ENCODE results near the gene CRABP1.
A peak's percentile ranks its signal among the peaks of the same experiment; 100 is the strongest.

CRABP1 gene

DNA sequence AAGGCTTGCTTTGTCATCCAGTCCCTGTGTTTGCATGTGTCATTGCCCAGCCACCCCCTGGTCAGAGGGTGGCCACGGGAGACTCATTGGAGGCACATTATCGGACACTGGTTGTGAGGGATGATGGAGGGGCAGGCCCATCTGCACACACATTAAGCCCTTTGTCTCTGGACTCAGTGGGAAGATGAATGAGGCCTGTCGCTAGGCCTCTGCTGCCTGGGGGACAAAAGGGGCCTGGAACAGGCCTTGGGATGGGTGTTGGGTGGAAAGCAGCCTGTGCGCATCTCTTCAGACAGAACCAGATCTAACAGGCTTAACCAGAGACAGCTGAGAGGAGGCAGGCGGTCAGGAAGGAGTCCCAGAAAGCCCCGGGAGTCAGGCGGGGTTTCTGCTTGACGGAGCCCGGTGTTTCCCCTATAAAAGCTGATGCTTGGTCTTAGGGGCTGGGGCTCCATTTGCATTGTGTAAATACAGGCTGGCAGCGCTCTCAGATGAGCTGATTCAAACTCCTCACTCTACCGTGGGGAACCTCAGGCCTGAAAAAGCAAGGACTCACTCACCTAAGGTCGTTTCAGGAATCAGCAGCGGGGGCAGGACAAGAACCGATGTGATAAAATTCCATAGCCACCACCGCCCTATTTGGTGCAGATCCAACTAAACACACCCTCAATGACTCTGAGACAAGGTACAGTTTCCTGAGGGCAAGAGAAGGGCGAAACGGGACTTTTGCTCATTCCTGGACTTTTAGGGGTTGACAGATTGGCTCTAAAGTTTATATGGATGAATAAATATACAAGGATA lies 23.7 kb upstream of the CRABP1 start:
- DNase-seq: peak in 53 of 56 donors; percentile 11 to 90 (median 66)

DNA sequence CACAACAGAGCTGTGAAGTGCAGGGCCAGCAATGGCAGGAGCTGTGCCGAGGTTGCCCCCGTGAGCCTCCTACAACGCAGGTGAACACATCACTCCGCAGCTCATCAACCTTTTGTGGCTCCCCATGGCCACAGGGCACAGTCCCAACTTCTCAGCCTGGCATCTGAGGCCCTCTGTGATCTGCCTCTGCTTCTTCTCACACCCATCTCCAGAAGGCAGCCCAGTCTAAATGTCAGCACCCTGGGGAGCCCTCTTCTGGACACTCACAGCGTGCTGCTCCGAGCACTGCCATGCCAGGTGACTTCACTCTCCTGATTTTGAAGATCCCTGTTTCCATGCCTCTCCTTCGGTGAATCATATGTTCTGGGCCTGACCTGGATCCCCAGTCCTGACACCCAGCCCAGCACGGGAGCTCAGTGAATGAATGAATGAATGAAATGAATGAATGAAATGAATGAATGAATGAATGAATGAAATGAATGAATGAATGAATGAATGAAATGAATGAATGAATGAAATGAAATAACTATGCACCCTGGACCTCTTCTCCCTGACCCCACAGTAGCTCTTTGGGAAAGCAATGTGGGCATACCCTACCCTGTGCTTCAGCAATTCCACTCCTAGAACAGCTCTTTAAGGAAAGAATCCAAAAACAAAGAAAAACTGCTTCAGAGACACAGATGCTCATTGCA lies 22.9 kb upstream of the CRABP1 start:
- DNase-seq: peak in 2 of 56 donors; percentile 9 to 23

DNA sequence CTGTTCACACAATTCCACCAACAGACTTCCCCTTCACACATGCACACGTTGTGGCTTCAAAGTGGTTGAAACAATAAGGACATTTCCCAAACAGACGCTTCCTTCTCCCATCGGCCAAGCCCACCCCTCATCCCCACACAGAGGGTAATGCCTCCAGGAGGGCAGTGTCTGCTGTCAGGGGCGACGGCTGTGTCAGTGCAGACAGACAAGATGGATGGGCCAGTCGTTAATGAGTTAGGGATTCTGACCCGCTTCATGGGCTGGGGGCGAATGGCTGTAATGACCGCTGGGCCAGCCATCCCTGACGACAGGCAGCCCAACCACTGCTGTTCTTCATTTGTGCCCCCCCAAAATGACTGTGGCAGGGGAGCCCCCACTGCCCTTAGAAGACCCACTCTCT lies 20.6 kb upstream of the CRABP1 start:
- DNase-seq: no peak

DNA sequence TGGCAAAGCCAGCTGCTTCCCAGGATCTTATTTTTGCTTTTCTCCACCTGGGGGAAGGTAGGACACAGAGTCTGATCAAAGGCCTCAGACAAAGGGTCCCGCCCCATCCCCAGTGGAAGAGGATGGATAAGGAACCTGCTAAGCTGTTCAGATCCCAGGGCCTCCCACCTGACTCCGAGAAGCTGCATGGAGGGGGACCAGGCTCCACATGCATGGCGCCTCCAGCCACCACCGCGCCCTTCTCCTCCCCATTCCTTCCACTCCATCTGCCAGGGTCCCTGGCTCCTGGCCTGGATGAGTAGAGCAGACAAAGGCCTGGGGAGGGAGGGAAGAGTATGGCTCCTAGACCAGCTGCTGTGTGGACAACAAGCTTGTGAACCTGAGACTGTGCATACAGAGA lies 20.0 kb upstream of the CRABP1 start:
- DNase-seq: no peak

DNA sequence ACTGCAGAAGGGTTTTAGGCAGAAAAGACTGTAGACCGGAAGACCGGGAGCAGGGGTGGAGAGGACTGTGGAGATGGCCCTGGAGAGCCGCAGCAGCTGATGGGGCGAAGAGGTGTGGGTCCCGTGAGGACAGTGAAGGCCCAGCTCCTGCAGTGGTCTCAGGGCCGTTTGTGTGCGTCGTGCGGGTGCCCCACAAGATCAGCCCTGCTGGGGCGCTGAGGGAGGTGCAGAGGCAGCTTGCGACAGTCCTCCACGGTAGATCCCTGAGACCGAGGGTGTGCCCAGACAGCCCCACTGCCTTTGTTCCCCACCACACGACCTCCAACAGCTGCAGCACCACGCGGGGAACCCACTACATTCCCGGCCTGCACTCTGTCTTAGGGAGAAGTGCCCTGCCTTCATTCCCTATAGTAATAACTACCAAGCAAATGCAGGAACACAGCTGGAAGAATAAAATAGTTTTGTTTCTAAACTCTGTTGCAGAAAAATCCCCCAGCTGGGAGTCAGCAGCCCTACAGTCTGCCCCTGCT lies 19.0 kb upstream of the CRABP1 start:
- no peak for DNase-seq

DNA sequence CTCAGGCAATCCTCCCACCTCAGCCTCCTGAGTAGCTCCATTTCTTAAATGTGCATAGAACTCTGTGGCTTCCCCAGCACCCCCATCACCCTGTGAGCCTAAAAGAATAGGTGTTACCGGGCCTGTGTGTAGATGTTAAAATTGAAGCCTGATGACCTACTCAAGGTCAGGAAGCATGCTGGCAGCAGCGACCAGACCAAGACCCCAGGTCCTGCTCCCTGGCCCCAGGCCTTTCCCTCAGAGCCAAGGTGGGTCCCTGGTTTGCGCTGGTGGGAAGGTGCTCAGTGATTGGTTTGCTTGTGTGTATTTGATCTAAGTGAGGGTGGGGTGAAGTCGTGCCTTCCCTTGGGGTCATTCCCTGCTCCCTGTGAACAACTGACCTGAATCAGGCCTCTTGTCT lies 18.4 kb upstream of the CRABP1 start:
- DNase-seq: no peak

DNA sequence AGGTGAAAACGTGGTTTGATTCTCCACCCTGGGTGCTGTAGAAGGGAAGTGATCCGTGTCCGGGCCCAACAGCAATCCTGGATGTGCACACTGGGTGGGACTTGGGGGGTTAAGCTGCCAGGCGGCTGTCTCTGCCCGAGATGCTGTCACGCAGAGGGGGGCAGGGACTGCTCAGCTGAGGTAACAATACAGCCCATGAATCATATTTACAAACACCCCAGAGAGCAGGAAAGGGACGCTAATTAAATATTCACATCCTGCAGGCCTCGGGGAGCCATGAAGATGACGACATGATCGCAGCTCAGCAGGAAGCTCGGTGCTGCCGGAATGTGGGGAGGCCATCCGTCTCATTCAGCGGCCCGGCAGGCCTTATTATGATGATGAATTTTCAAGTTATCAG lies 17.9 kb upstream of the CRABP1 start:
- no peak for DNase-seq

DNA sequence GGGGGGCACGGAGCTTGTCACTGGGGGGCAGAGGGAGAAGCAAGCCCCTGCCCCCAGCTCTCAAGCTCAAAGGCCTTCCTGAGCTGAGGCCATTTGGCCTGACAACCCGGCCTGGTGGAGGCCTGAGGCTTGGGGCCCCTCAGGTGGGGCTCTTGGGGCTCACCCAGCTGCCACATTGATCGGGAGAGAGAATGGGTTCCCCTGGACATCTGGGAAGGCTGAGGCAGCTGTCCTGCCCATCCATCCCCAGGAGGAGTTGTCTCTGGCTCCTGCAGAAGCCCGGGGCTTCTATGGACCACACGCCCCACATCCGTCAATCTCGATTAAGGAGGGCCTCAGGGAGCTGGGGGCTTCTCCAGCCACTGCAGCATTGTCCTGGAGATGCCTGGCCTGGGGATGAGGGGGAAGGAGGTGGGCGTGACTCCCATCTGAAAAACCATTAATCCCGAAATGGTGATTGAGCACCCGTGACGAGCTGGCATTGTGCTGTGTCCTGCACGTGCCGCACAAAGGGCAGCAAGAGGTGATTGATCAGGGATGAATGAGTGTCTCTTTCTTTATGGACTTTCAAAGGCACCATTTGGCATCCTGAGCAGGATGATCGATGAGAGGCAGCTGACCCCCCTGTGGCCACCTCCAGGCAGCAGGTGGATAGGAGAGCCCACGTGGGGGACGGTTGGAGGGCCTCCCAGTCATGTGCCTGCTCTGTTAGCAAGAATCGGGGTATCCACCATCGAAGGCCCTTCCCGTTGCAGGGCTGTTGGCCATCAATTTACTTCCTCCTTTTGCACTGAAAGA lies 17.2 kb upstream of the CRABP1 start:
- no peak for DNase-seq

DNA sequence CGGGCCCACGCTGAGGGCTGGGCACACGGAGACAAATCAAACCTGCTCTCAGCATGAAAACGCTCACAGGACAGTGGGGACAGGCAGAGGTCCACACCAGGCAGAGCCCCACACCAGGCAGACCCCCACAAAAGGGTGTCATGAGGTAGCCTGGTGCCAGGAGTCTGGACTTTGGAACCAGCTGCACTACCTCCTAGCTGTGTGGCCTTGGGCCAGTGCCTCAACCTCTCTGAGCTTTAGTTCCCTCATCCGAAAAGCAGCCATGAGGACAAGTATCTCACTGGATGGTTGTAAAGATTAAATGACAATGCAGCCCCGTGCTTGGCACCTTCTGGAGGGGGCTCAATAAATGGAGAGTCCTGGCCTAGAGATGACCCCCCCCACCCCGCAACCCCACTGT lies 16.5 kb upstream of the CRABP1 start:
- no peak for DNase-seq

DNA sequence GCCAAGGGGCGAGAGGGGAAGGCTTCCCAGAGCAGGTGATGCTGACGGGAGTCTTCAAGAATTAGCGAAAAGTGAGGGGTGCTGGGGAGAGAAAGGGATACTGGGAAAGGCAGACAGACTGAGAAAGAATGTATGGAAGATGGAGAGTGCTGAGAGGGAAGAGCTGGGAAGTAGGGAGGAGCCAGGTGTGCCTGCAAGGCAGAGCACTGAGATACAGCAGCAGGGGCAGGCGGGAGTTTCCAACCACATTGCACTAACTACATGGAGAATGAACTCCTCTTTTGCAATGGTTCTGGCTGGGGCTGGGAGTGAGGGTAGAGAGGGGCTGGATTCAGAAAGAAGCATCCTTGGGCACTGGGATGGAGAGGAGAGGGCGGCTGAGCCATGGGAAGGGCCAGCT lies 16.0 kb upstream of the CRABP1 start:
- DNase-seq: no peak

DNA sequence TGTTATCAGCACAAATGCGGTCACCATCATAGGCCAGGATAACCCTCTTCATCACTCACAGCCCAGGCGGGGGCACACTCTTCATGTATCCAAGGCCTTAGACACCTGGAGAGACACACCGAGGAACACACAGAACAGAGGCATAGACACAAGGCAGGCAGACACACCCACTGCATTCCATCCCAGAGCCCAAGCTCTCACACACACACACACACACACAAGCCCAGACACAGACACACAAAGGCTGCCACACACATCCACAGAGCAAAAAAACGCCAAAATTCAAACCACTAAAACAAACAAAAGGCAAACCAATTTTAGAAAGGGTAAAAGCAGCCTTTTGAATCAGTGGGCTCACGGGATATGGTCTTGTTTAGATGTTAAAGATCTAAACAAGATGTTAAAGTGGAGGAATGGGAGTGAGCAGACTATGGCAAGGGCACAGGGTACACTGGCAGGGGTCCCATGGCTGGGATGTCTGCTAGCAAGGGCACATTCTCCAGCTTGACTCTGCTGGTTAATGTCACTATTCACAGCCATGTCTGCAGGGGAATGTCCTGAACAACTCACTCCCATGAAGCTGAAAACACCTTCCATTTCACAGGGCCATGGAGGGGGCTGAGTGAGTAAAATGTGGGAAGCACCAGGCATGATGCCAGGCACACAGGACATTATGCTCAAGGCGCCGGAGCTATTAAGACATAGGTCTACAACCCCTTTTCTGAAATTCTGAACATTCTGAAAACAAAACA lies 14.9 kb upstream of the CRABP1 start:
- no peak for DNase-seq

DNA sequence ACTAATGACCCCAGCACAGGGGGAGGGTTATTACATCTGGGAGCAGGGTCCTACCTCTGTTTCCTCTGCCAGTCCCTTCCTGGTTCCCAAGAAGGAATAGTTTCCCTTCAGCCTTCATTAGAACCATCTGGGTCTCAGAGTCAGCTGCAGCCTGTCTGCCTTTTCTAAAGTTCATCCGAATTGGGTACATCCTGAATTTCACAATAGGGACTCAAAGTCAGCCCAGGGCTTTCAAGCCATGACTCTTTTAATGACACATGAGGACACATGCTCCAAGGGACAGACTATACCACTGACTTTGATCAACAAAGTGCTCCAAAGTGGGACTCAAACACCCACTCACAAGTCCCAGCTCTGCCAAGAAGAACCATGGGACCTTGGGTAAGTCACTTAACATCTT lies 12.7 kb upstream of the CRABP1 start:
- no peak for DNase-seq

DNA sequence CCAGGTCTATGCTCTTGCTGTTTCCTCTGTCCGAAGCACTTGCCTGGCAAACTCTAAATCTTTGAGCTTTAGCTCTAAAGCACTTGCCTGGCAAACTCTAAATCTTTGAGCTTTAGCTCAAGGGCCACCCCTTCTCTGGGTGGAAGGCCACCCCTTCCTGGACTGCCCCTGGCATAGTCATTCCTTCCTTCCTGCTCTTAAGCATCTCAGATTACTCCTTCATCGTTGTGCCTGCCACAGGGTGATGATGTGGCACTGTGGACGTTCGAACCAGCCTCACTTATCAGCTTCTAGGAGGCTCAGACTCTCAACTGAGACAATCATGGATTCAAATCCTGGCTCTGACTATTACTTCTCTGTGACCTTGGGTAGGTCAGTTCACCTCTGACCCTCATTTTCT lies 10.5 kb upstream of the CRABP1 start:
- DNase-seq: no peak

DNA sequence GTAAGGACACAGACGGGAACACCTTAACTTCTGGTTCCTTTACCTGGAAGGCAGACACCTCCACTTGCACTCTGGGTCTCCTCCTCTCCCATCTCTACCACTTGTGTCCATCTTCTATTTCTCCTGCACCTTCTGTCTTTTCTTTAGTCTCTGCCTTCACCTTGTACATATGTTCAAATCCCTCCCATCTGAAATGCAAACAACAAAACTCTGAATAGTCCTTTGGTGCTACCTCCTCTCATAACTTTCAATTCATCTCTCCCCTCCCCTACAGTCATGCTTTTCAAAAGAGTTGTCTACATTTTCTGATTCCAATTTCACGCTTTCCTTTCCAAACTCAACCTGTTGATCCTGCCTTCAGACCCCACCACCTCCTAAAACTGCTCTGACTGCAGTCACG lies 5.3 kb upstream of the CRABP1 start:
- no peak for DNase-seq

DNA sequence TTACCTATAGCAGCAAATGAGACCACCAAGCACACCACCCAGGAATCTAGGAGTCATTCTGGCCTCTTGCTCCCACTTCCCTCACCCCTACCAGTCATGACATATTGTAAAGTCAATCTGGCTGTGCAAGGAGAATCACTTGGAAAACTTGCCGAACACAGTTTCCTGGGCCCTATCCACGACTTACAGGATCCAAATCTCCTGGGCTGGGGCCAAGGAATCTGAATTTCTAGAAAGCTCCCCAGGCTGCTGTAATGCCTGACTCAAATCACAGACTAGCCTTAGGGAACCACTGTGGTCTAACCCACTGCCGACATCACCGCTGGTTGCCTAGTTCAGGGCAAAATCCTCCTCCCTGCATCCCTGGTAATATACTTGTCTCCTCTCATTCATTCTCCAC lies 4.2 kb upstream of the CRABP1 start:
- DNase-seq: no peak

DNA sequence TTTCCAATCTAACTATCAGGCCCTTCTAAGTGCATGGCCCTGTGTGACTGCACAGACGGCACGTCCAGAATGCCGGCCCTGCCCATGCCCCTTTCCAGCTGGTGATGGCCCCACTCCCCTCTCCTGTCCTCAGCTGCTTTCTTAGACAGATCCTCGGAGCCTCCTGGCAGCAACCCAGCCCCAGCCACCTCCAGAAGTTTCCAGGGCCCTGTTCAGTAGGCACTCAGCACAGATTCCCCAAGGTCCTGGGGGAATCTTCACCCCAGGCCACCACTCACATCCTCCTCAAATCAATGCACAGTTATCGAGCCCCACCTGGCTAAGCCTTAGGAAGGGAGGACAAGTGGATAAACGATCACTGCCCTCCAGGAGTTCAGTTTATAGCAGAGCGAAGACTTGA lies 1.4 kb upstream of the CRABP1 start:
- DNase-seq: no peak

DNA sequence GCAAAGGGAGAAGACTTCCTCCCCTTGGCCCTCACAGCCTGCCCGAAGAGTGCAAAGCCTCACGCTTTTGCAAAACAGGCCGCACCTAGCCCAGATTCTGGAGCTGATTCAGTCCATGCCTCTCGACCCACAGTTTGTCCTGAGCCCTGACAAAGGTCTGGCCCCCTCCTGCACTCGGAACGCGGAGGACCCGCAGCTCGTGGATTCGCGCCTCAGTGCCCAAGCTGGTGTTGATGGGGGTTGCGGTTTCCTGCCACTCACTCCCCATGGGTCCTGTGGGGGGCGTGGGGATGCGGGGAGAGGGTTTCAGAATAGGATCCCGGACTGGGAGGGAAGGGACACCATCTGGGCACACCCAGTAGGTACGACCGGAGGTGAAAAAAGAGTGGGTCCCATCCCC lies 594 bp upstream of the CRABP1 start:
- DNase-seq: no peak

DNA sequence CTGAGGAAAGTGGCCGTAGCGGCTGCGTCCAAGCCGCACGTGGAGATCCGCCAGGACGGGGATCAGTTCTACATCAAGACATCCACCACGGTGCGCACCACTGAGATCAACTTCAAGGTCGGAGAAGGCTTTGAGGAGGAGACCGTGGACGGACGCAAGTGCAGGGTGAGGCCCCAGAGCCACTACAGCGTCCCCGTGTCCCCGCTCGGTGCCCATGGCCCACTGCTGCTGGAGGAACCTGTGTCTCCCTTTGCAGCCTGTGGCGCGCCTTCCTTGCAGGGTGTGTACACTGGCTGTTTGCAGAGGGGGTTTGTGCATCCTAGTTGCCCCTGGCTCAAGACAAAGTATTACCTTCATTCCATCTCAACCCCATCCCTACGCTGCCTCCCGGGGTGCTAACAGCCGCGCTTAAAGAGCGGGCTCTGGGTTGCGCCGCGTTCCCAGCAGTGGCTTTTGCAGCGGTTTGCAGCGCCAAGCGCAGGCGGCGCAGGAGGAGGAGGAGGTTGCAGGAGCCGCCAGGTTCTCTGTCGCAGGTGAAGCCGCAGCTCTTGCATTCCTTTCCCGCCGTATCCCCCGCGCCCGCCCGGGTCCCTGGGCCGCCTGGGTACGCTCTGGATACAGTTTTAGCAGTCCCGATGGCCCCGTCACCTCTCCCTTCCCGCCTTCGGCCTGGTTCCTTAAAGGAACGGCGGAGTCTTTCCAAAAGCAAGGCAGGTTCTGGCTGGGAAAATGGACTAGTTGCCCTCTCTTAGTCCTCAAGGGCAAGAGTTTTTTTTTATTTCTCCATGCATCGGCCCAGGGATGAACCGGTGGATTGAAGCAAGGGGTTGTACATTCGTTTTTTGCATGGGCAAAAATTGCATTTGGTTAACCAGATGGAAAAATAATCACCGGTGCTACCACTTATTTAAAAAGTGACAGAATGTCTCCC lies 1.2 kb downstream of the CRABP1 start:
- peak in 17 of 56 donors; percentile 4 to 64 (median 12) for DNase-seq

DNA sequence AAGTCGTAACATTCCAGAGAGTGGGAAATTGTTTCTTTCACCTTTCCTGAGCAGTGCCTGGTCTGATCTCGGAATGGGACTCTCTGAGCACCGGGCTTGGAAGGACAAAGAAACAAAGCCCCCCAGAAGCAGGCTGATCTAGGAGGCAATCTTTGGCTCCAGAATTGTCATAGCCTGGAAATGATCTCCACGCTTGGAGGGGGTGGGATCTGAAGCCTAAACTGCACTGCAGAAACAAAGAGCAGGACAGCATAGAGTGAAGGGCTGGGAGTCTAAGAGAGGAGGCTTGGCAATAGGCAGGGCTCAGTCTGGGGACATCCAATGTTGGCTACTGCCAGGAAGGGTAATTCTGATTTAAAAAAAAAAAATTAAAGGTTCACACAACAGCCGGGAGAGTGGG lies 1.9 kb downstream of the CRABP1 start:
- no peak for DNase-seq

All from nucleus accumbens (tissue), 56 donors.